IMR-90 (cell line): Measurements from ENCODE around the gene DIAPH2. TPM values are rescaled to one million over a fixed set of nuclear protein-coding genes. Genes with fewer than 3 reads are reported as not detected.

Experiments
- ATAC-seq: fragments of 200-7000 bp; cut with Tn5 transposase; 2 replicates; pipeline ENCODE4 v1.9.1; 2020; ENCODE audit warnings: low read depth, mild to moderate bottlenecking, moderate library complexity
- BruUV-seq: library from RNA; stranded (reverse); fragments of 400-500 nt; replicated peaks from 2 replicates; lab custom pipeline; 2021; lab: Mats Ljungman, UMichigan
- CTCF ChIA-PET: fragments of 300-600 bp; formaldehyde crosslinking; extraction: SDS; loops from one replicate; lab custom pipeline; 2021; ENCODE audit warnings: antibody characterized with exemption; lab: Yijun Ruan, JAX
- POLR2A ChIA-PET: fragments of 300-600 bp; sonication (Branson Sonifier 250); formaldehyde crosslinking; loops from one replicate; lab custom pipeline; 2022; ENCODE audit warnings: antibody characterized with exemption; ENCODE audit not compliant: unreplicated experiment; lab: Charles Lee
- DNase-seq: peaks from one replicate; pipeline ENCODE4 v3.0.0; 2013
- H2AFZ ChIP-seq: replicated peaks from 2 replicates; pipeline ENCODE3; 2013; ENCODE audit warnings: low read length, mild to moderate bottlenecking; ENCODE audit not compliant: poor library complexity
- H2AK5ac ChIP-seq: 2 replicates; pipeline ENCODE4 v1.6.1; 2013; ENCODE audit warnings: low read depth, low read length, inconsistent platforms
- H2AK9ac ChIP-seq: replicated peaks from 2 replicates; pipeline ENCODE3; 2013; ENCODE audit warnings: mild to moderate bottlenecking, low read depth, low read length, moderate library complexity; ENCODE audit not compliant: poor library complexity
- H2BK120ac ChIP-seq: 2 replicates; pipeline ENCODE4 v1.6.1; 2013; ENCODE audit warnings: low read depth, low read length, inconsistent platforms
- H2BK15ac ChIP-seq: 3 replicates; pipeline ENCODE4 v1.6.1; 2013; ENCODE audit warnings: low read depth, low read length, inconsistent platforms
- H2BK20ac ChIP-seq: 2 replicates; pipeline ENCODE4 v1.6.1; 2013; ENCODE audit warnings: low read depth, mild to moderate bottlenecking, inconsistent platforms, low read length, moderate library complexity
- H2BK5ac ChIP-seq: 2 replicates; pipeline ENCODE4 v1.6.1; 2013; ENCODE audit warnings: mild to moderate bottlenecking, low read depth, low read length, inconsistent platforms; ENCODE audit not compliant: poor library complexity, severe bottlenecking
- H3K14ac ChIP-seq: replicated peaks from 2 replicates; pipeline ENCODE4 v1.6.1; 2013; ENCODE audit warnings: low read depth, low read length, inconsistent platforms
- H3K18ac ChIP-seq: 2 replicates; pipeline ENCODE4 v1.6.1; 2013; ENCODE audit warnings: low read depth, low read length, control low read depth
- H3K23ac ChIP-seq: 2 replicates; pipeline ENCODE4 v1.6.1; 2013; ENCODE audit warnings: low read depth, low read length, inconsistent platforms
- H3K27ac ChIP-seq: 2 replicates; pipeline ENCODE4 v1.5.1; 2013; ENCODE audit warnings: mild to moderate bottlenecking, control low read depth, low read length; ENCODE audit not compliant: insufficient read depth
- H3K27me3 ChIP-seq: 2 replicates; pipeline ENCODE4 v1.6.1; 2013; ENCODE audit warnings: low read length; ENCODE audit not compliant: control insufficient read depth, insufficient read depth
- H3K36me3 ChIP-seq: 2 replicates; pipeline ENCODE4 v1.6.1; 2013; ENCODE audit warnings: low read length, mixed read lengths; ENCODE audit not compliant: control insufficient read depth, insufficient read depth
- H3K4ac ChIP-seq: 2 replicates; pipeline ENCODE4 v1.6.1; 2013; ENCODE audit warnings: low read depth, low read length, inconsistent platforms
- H3K4me1 ChIP-seq: 2 replicates; pipeline ENCODE4 v1.6.1; 2013; ENCODE audit warnings: low read length, mixed read lengths; ENCODE audit not compliant: control insufficient read depth, insufficient read depth
- H3K4me2 ChIP-seq: 2 replicates; pipeline ENCODE4 v1.6.1; 2013; ENCODE audit warnings: low read depth, mild to moderate bottlenecking, control low read depth, low read length, moderate library complexity
- H3K4me3 ChIP-seq: 2 replicates; pipeline ENCODE4 v1.5.1; 2013; ENCODE audit warnings: low read depth, mild to moderate bottlenecking, control low read depth, low read length, moderate library complexity; ENCODE audit not compliant: insufficient read depth
- H3K56ac ChIP-seq: 2 replicates; pipeline ENCODE4 v1.6.1; 2013; ENCODE audit warnings: low read length, inconsistent platforms; ENCODE audit not compliant: insufficient read depth; ENCODE audit errors: extremely low read depth
- H3K79me1 ChIP-seq, 2 experiments: 2 replicates each; pipeline ENCODE4 v1.6.1; 2013; ENCODE audit warnings: low read length in 2 of 2, inconsistent platforms in 1 of 2, low read depth in 1 of 2
- H3K9ac ChIP-seq: 2 replicates; pipeline ENCODE4 v1.6.1; 2013; ENCODE audit warnings: low read depth, low read length, control low read depth
- H3K9me1 ChIP-seq: 2 replicates; pipeline ENCODE4 v1.6.1; 2013; ENCODE audit warnings: low read length, inconsistent platforms; ENCODE audit not compliant: insufficient read depth
- H3K9me3 ChIP-seq: 2 replicates; pipeline ENCODE4 v1.6.1; 2013; ENCODE audit warnings: low read length; ENCODE audit not compliant: control insufficient read depth, insufficient read depth
- H4K20me1 ChIP-seq: 2 replicates; pipeline ENCODE4 v1.6.1; 2013; ENCODE audit warnings: low read length, inconsistent platforms; ENCODE audit not compliant: insufficient read depth
- H4K5ac ChIP-seq: 2 replicates; pipeline ENCODE4 v1.6.1; 2013; ENCODE audit warnings: mild to moderate bottlenecking, low read depth, low read length, control low read depth
- H4K8ac ChIP-seq, 2 experiments: 2 replicates each; pipeline ENCODE4 v1.6.1; 2013; ENCODE audit warnings: low read depth in 2 of 2, low read length in 2 of 2, control low read depth in 1 of 2, inconsistent platforms in 1 of 2
- H4K91ac ChIP-seq: 2 replicates; pipeline ENCODE4 v1.6.1; 2013; ENCODE audit warnings: low read depth, low read length, inconsistent platforms; ENCODE audit not compliant: insufficient read depth
- ELK1 ChIP-seq: fragments of 150-350 bp; IDR thresholded peaks from 2 replicates; pipeline ENCODE4 v1.6.1; 2016; ENCODE audit warnings: low read depth, mild to moderate bottlenecking, low read length, moderate library complexity, borderline replicate concordance
- FOS ChIP-seq: fragments of 150-350 bp; IDR thresholded peaks from 2 replicates; pipeline ENCODE4 v1.6.1; 2016; ENCODE audit warnings: low read depth, low read length
- MAZ ChIP-seq: IDR thresholded peaks from 2 replicates; pipeline ENCODE4 v1.6.1; 2012; ENCODE audit warnings: low read depth, mild to moderate bottlenecking, low read length, improper control_type of control experiment, moderate library complexity, borderline replicate concordance
- MXI1 ChIP-seq: IDR thresholded peaks from 2 replicates; pipeline ENCODE4 v1.6.1; 2012; ENCODE audit warnings: low read depth, mild to moderate bottlenecking, low read length, moderate library complexity, borderline replicate concordance
- POLR2A ChIP-seq: IDR thresholded peaks from 2 replicates; pipeline ENCODE4 v1.6.1; 2012; ENCODE audit warnings: mild to moderate bottlenecking, low read depth, low read length
- RFX5 ChIP-seq: IDR thresholded peaks from 2 replicates; pipeline ENCODE4 v1.8.0; 2012; ENCODE audit warnings: low read depth, mild to moderate bottlenecking, low read length, moderate library complexity
- WGBS, 2 experiments: methylation state at CpG; one replicate each; pipeline versions ENCODE4 v1.1.5 to v1.1.7; 2013; ENCODE audit warnings: missing lambda C conversion rate in 2 of 2; ENCODE audit not compliant: insufficient read length in 1 of 2; ENCODE audit errors: extremely low coverage in 2 of 2; 5-methylcytosine and 5-hydroxymethylcytosine counted together
- dilution Hi-C: fragments of 300-500 bp; cut with HindIII; formaldehyde crosslinking; loops from one replicate; pipeline ENCODE4 v1.14.3; 2018; ENCODE audit warnings: low sequenced_read_pairs; ENCODE audit not compliant: unreplicated experiment
- in situ Hi-C: fragments of 300-500 bp; cut with MboI; formaldehyde crosslinking; loops from 3 replicates; pipeline ENCODE4 v1.14.3; 2019; ENCODE audit warnings: low sequenced_read_pairs, inconsistent platforms, mixed read lengths
- intact Hi-C: fragments of 100-400 bp; cut with micrococcal nuclease; formaldehyde crosslinking; loops from 2 replicates; pipeline ENCODE4 v1.10.0; 2022
- polyA plus RNA-seq, 3 experiments: library from polyadenylated mRNA; depleted of rRNA; stranded (reverse); fragments of >200 nt; gene quantifications; 2 replicates each; pipeline ENCODE4 v1.2.3, GENCODE V29; 2012; ENCODE audit warnings: low replicate concordance in 1 of 3
- total RNA-seq: library from RNA; depleted of rRNA; stranded (reverse); fragments of >200 nt; gene quantifications from 2 replicates; pipeline ENCODE4 v1.2.3, GENCODE V29; 2012
- TF ChIP-seq, protein P1 (sequence below): conservative IDR thresholded peaks from 2 replicates; pipeline ENCODE4 v1.5.1; 2012; ENCODE audit warnings: mild to moderate bottlenecking, low read depth, low read length, improper control_type of control experiment

DIAPH2 gene
- total and polyA plus RNA-seq, 2 of the 4 experiments (the other 2 are of a cell fraction) = 3.6 to 19.9 TPM

GRCh38 chrX:97446298-97446882 lies 761.7 kb downstream of the DIAPH2 start:
- H3K9me1 ChIP-seq = no peaks in the 10 kb centered on the region
- no TSS peak for BruUV-seq
- no peak overlapping the region for H2BK15ac ChIP-seq
- no peak overlapping the region for H3K4ac ChIP-seq
- no peaks in the 10 kb centered on the region for H3K36me3 ChIP-seq
- no peak overlapping the region for H2BK120ac ChIP-seq
- no peak overlapping the region for H3K4me2 ChIP-seq
- H3K18ac ChIP-seq = no peak overlapping the region
- H4K91ac ChIP-seq = no peak overlapping the region
- no peak overlapping the region for H4K8ac ChIP-seq
- no peak overlapping the region for H2AK9ac ChIP-seq
- WGBS, 2 experiments = no CpG with 5 or more reads among the region's 1 CpG
- H2BK5ac ChIP-seq = no peak overlapping the region
- no peak overlapping the region for H3K4me3 ChIP-seq
- dilution Hi-C loops (no loop called here), in situ Hi-C loops (no loop called here), intact Hi-C loops (no loop called here)
- ChIA-PET CTCF (interaction anchor here (1.0 kb wide), 1 partner anchor 16 kb away, joined by 3 read pairs; no protein-coding TSS in a partner anchor), POLR2A (interaction anchor here (0.6 kb wide), 1 partner anchor 9 kb away, joined by 4 read pairs; no protein-coding TSS in a partner anchor)
- H3K14ac ChIP-seq = no peak overlapping the region
- H2BK20ac ChIP-seq = no peak overlapping the region
- no peak overlapping the region for H3K23ac ChIP-seq
- peaks cover 1% of the 10 kb centered on the region; the same call in 1 of the 2 replicates for H3K27me3 ChIP-seq
- DNase-seq (no peak), ATAC-seq (no peak)
- no peak overlapping the region for H4K5ac ChIP-seq
- H2AK5ac ChIP-seq = no peak overlapping the region
- TF ChIP-seq RFX5 (no peak), MAZ (no peak), ELK1 (no peak), MXI1 (no peak), POLR2A (no peak), FOS (no peak)
- TF ChIP-seq, protein P1, sequence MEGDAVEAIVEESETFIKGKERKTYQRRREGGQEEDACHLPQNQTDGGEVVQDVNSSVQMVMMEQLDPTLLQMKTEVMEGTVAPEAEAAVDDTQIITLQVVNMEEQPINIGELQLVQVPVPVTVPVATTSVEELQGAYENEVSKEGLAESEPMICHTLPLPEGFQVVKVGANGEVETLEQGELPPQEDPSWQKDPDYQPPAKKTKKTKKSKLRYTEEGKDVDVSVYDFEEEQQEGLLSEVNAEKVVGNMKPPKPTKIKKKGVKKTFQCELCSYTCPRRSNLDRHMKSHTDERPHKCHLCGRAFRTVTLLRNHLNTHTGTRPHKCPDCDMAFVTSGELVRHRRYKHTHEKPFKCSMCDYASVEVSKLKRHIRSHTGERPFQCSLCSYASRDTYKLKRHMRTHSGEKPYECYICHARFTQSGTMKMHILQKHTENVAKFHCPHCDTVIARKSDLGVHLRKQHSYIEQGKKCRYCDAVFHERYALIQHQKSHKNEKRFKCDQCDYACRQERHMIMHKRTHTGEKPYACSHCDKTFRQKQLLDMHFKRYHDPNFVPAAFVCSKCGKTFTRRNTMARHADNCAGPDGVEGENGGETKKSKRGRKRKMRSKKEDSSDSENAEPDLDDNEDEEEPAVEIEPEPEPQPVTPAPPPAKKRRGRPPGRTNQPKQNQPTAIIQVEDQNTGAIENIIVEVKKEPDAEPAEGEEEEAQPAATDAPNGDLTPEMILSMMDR = no peak; the same call in 1 of the 2 replicates
- no peak overlapping the region for H2AFZ ChIP-seq
- no peak overlapping the region for H3K56ac ChIP-seq
- no peaks in the 10 kb centered on the region for H4K20me1 ChIP-seq
- H3K4me1 ChIP-seq = no peaks in the 10 kb centered on the region
- H3K9me3 ChIP-seq = no peaks in the 10 kb centered on the region
- H3K9ac ChIP-seq = no peak overlapping the region
- no peaks in the 10 kb centered on the region for H3K79me1 ChIP-seq
- no peak overlapping the region for H3K27ac ChIP-seq
